NCI-H2227 (cell line): ENCODE results near the gene SPACA9.

Source experiments
- DNase-seq: peaks from one replicate; lab custom pipeline; 2025; ENCODE audit not compliant: unreplicated experiment; lab: John Stamatoyannopoulos, UW

SPACA9 gene

DNA sequence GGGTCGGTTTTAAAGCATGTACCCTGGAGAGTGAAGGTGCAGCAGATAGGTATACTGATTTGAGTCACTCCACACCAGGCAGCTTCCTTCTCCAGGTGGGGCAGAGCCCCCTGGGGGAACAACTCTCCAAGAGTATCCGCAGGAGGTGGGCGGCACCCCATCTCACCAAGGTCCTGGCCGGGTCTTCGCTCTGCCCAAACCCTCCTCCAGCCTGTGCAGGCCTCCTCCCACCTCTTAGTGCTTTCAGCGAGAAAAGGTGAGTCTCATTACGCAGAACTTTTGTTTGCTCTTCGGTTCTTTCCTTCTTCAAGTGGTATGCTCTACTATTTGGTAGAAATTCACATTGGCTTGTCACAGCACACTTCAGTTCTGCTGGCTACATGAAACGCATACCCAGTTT, 13.7 kb downstream of the SPACA9 start:
- DNase-seq: no peak

DNA sequence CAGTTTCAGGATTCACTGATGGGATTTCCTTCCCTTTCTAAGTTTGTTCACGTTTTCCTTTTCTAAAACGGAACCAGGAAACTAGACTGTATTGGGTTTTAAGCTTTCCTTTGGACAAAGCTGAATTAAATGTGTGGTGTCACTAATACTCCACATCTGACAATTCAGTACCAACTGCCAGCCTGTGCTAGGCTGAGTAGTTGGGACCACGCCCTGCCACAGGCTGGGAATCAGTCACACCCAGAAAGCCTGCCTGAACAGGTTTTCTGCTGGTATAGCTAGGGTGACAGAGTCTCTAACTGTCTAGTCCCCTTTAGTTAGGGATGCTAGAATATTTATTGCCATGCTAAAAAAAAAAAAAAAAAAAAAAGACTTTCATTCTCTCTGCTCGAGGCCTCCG, 15.6 kb downstream of the SPACA9 start:
- no peak for DNase-seq

DNA sequence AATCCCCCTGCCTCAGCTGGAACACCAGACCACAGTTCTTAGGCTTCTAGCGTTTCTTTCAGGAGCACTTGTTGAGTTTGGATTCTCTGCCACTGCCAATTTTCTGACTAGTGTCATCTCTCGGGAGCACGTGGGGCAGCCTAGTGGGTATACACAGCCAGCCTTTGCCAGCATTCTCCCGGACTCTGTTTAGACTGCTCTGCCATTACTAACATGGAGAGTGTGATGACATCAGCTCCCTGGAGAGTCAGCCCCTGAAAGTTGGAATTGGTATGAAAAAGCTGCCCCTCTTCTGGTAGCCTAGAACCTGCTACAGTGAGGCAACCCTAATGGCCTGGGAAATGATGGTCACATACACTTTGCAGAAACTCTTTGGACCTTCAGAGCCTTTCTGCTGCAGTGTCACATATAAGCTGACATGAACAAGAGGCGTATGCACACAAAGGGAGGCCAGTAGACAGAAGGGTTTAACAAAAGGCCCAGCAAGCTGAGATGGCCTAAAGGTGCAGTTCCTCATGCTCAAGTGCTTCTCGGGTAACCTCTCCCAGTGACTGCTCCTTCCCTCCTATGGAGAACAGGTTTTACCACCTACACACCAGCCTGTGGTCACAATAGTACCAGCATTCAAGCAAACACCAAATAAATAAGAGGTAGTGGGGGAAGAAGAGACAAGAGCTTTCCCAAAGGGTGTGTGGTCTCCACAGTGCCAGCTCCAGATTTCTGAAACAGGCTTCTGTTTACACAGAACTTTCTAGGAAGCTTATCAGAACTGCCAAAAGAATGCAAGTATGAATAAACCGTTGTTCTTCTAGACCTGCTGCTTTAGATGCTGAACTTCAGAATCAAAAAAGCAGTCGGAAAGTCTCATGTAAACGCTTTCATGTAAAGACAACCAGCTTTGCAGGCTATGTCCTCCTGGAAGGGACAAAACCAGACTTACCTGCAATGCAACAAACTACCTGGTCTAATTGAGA, 16.5 kb downstream of the SPACA9 start:
- DNase-seq: no peak

DNA sequence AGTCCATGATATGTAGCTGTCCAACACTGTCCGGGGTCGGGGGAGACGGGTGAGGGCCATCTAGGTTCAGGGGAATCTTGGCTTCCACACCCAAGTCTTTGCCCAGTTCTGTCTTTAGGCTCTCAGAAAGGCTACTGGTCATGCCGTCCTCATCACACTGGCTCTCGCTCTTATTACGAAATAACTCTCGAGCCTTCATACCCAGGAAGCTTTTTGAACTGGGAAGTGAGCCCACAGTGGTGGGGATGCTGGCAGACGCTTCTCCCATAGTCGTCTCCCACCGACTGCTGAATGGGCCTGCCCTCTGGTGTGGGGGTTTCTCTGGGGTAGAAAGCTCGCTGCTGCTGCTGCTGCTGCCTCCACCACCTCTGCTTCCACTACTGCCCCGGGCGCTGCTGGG, 17.6 kb downstream of the SPACA9 start:
- DNase-seq: no peak

DNA sequence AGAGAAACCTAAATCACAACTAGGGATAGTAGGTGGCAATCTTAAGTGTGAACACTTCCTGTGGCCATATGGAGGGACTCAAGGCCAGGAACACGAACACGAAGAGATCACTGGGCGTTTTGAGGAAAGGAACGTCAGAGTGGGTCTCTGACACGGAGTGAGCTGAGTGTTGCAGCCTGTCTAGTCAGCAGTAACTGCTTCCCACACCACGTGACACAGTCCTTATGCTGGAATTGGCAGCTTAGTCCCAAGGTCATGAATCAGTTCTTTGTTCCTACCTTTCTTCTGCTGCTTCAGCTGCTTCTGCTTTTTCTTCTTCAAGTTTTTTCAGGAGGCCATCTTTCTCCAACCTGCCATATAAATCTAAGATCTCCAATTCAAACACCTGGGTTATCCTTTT, 18.2 kb downstream of the SPACA9 start:
- DNase-seq: no peak

DNA sequence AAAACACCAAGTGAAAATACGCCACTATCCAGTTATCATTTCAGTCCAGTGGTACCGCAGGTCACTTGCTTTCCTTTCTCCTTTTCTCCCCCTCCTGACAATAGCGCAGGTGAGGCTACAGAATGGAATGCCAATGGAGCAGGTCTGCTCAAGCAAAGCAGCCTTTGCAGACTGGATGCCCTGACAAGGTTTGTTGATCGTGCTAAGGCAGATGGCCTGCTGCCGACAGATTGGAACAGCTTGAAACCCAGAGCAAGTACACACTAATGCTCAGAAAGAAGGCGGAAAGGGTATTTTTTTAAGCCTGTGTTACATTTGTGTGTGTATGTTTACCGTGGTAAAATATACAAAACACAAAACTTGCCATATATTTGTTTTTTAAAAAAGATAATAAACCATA, 19.4 kb downstream of the SPACA9 start:
- no peak for DNase-seq

DNA sequence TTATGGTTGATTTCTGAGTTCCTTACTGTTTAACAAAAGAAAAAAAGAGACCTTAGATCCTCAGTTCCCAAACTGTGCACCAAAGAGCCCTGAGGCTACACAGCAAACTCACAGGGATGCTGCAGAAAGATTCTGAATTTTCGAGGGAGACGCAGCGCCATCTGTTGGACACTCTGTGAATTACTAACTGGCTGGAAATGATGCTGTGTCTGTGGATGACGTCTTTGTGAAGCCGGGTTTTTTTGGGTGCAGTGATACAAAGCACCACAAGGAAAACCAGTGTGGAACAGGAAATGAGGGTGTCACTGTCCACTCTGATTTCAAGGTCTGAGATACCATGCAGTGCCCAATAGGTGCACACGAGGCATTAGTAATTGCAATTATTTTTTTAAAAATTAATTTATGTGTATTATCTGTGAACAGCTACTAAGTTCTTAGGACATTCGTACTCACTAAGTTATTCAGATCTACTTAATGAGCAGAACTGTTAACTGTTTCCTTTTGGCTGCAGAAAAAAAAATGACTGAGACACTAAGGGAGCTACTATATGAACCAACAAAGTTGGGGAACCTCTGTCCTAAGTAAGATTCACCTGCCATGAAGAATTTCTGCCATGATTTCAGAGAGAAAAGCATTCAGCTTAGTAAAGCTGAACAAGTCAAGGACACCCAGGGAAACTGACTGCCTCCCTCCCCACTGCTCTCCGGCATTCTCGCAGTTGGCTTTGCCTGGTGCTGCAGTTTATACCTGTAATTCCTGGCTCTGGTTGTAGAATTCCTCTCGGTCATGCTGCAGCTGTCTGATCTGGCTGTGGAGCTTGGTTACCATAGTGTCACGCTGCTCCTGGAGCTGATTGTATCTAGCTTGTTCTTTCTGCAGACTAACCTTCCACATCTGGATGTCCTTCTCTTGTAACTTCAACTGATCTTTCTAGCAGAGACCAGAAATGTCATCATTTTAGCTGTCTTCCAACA, 23.4 kb downstream of the SPACA9 start:
- peak; percentile 83 for DNase-seq

DNA sequence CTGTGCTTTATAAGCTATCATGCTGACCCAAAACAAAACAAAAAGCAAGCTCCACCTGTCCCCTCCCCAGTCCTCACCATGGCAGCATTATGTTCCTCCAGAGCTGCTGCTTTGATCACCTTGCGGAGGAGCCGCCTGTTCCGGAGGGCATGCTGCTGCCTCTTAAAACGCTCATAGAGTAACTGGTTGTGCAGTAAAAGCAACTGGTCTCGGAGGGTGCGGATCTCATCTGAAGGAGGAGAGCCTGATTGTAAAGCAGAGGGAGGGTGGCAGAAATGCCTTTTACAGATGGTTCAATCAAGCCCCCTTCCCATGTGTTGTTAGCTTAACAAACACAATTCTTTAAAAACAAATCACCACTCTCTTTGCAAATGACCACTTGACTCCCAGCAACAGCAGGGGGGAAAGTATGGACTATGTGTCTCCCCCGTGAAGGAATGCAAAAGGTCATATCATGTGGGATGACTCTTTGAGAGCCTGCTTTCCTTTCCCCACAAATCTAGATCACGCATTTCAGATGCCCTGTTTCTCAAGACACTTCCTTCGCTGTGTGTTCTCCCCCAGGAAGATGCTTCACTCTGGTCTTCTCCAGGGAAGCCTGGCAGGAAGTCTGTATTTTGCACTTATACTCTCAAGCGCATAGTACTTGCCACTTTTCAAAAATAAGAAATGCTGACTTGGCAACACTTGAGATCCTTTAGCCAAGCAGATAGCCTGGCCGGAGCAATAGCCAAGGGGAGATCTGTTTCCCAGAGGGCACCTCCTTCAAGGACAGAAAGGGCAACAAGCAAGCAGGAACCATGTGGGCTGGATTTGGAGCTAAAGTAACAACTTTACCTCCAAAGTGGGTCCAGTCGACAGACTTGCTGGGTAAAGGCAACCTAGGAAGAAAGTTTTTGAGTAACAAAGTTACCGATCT, 25.1 kb downstream of the SPACA9 start:
- DNase-seq: no peak

DNA sequence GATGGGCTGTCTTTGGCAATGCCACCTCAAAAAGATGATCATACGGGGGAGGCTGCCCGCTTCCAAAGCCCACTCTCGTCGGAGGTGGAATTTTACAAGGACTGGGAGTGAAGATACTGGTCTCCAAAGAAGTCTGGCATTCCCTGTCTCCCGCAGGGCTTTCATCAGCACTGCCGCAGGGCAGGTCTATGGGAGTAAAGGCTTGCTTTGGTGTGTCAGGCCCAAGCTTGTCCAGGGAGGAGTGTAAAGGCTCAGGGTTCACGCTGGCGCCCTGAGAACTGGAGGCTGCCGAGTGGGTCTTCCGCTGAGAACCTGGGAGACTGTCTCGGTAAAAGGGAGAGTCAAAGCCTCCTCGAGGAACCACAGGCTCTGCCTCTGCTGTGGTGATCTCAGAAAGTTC, 27.0 kb downstream of the SPACA9 start:
- no peak for DNase-seq

DNA sequence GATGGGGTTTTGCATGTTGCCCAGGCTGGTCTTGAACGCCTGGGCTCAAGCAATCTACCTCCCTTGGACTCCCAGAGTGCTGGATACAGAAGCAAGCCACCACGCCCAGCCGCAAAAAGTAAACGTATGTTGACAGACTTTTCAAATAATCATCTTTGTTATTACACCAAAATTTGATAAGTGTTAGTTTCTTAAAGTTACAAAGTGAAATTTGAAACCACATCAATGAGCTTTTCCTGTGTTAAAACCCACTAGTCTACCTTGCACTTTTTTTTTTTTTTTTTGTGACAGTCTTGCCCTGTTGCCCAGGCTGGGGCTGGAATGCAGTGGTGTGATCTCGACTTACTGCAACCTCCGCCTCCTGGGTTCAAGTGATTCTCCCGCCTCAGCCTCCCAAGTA, 29.9 kb downstream of the SPACA9 start:
- no peak for DNase-seq

DNA sequence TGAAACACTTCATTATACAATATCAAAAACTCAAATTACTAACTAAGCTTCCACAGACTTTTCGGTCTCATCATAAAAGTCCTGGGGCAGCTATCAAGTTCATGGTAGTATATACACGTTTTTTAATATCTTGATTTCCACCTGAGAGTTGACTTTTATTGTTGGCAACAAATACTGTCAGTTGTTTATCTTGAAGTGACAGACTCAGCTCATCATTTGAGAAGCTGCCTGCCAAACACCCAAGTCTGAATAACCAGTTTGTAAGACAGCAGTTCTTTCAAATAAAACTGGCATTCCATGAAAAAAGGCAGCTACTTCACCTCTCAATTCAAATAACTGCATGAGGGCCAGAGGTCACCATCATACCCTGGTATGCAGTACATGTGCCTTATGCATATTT, 30.6 kb downstream of the SPACA9 start:
- no peak for DNase-seq

DNA sequence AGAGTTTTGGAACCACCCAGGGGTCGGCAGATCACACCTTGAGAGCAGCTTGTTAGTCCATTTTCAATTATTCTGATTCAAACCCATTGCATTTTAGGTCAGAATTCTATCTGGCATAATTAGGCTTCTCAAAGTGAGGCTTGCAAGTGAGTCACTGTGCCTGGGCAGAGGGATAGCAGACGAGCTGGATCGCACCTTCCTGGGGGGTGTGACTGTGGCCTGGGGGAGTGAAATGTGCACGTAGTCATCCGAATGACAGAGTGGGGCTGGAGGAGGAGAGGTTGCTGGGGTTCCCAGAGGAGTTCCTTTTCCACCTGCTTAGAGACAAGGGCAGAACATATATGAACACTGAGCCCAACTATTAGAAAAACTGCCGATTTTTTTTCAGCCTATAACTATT, 31.7 kb downstream of the SPACA9 start:
- DNase-seq: no peak

DNA sequence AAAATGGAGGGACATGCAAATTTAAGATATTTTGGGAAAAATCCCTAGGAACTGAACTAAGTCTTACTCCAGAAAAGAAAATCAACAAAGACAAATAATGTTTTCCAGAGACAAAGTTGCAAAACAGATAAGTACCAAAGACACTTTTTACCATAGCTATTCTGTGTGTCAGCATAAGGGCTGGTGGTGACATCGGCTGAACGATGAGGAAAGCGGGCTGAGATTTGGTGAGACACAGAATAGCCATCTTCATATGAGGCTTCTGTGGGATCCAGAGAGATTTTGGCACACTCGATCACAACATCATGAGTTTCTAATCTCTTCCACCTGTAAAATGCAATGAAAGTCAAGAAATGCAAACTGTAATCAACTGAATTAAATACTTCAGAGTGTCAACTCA, 33.4 kb downstream of the SPACA9 start:
- no peak for DNase-seq

DNA sequence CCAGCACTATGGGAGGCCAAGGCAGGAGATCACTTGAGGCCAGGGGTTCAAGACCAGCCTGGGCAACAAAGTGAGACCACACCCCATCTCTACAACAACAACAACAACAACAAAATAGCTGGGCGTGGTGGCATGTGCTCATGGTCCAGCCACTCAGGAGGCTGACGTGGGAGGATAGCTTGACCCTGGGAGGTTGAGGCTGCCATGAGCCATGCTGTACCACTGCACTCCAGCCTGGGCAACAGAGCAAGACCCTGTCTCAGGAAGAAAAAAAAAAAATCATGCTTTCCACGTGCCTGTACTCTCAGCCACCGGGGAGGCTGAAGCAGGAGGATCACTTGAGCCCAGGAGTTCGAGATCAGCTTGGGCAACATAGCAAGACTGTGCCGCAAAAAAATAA, 36.2 kb downstream of the SPACA9 start:
- DNase-seq: no peak

DNA sequence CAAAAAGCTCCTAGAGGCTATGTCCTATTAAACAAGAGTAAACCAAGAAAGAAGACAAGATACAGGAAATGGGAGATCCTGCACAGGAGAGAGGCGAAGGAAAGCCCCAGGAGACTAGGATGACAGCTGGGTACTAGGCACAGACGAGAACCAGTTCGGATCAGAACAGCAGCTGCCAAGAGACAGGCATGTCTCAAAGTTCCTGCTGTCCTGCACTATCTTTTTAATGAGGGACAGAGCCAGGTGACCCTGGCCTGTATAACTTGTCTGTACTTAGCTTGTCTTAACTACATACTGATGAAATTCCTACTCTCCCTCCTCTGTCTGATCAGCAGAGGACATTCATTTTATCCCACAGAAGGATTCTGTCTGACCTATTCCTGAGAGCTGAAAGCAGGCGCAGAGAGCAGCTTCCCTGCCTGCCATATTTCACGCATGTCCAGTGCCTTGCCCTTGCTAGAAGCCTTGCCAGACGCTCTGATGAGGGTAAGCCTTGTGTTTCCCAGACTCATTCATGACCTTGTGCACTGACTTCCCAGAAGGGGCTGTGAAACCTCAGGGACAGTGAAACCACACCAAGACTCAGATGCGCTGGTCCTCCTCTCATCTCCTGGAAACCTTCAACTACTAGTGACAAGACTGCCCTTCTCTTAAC, 41.0 kb downstream of the SPACA9 start:
- DNase-seq: no peak

DNA sequence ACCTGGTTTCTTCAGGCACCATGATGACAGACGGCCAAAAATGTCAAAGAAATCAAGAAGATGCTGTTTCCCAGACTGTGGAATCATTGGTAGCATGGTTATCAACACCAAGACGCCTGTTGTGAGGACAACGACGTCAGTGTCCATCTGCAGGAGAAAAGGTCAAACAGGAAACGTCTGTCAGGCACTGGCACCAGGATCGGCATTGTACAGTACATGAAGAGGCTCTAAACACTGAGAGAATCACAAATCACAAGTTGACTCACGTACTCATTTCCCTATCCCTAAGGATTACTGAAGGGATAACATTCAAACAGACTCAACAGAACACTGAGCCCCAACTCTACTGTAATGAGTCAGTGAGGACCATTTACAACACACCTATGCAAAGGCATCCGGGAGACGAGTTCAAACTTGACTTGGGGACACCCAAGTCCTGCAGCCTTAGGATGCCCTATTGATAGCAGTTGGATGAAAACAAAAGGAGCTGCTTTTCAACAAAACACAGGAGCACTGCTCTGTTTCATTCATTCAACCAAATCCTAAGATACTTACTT, 44.7 kb downstream of the SPACA9 start:
- no peak for DNase-seq

DNA sequence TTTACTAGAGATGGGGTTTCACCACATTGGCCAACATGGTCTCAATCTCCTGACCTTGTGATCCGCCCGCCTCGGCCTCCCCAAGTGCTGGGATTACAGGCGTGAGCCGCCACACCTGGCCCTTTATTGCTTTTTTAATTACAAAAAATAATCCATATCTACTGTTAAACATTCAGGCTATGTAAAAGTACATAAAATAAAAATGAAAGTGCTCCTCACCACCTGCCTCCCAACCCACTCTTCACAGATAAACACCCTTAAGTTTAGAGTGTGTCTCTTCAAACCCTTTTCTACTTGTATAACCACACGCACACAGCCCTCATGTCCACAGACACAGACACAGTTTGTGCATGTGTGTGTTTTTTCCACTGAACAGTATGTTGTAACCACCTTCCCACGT, 49.0 kb downstream of the SPACA9 start:
- DNase-seq: no peak

DNA sequence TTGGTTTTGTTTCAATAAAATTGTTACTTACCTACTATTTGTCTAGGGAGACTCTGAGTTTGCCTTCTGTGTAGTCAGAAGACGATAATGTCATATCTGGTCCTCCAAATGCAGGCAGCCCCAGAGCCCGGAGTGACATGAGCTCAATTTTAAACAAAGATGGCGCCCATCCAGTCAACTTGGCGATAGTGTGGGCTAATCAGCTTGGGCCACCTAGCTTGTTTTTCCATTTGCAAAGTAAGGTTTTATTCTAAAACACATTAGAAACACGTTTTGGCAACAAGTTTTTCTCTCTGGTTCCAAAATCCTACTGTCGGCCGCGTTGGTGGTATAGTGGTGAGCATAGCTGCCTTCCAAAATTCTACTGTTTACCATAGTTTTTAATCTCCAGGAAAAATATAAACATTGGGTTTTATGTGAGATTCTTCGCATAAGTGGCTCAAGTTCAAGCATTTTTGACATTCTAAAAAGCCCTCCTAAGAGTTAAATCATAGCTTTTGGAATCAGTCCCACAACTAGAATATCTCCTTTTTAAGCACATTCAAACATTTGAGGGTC, 52.6 kb downstream of the SPACA9 start:
- DNase-seq: no peak

DNA sequence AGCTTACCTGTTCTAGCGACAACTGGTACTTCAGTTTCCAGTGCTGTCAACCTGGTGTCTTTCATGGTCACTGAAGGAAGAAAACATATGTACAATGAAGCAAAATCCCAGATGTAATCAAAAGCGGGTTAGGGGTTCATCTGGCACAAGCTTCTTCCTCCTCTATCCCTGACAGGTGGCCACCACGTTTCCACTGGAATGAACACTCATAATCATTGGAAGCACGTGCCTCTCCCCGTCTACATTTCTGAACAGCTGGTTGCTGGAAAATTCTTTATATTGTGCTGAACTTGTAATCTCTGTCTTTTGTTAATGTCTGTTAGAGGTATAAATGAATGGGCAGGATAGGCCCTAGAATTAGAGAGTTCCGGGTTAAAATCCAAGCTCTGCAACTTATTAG, 56.3 kb downstream of the SPACA9 start:
- no peak for DNase-seq

DNA sequence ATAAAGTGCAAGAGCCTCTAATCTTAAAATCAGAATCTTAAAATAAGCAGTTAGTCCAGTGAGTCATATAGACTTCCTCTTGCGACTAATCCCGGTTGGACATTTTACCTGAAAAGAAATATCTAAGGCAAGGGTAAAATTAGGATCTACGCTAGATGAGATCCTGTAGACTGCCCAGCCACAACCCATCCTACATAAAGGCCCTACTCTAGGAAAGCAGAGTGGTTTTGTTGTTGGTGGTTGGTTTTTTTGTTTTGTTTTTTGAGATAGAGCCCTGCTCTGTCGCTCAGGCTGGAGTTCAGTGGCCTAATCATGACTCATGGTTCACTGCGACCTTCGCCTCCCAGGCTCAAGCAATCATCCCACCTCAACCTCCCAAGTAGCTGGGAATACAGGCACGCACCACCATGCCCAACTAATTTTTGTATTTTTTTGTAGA, 58.8 kb downstream of the SPACA9 start:
- no peak for DNase-seq
